Endodermal cell (in vitro differentiated cells): ENCODE measurements around the gene DHRS9. TPM values are rescaled to one million over a fixed set of nuclear protein-coding genes. Genes with fewer than 3 reads are reported as not detected.

Source experiments
- DNase-seq: peaks from one replicate; pipeline ENCODE4 v3.0.0-alpha.2; 2017
- H3K27ac ChIP-seq: 2 replicates; pipeline ENCODE4 v1.5.1; 2013; ENCODE audit warnings: mild to moderate bottlenecking, low read depth, low read length, moderate library complexity
- H3K27me3 ChIP-seq: 2 replicates; pipeline ENCODE4 v1.6.1; 2013; ENCODE audit warnings: mild to moderate bottlenecking, low read length, moderate library complexity; ENCODE audit not compliant: insufficient read depth, control insufficient read depth, poor library complexity, severe bottlenecking
- H3K36me3 ChIP-seq: 2 replicates; pipeline ENCODE4 v1.7.0; 2013; ENCODE audit warnings: mild to moderate bottlenecking, low read length, moderate library complexity; ENCODE audit not compliant: control insufficient read depth, insufficient read depth
- H3K4me1 ChIP-seq: one replicate; pipeline ENCODE4 v1.7.0; 2013; ENCODE audit warnings: low read length; ENCODE audit not compliant: control insufficient read depth, insufficient read depth
- H3K4me3 ChIP-seq: 2 replicates; pipeline ENCODE4 v1.5.1; 2013; ENCODE audit warnings: mild to moderate bottlenecking, low read length, moderate library complexity
- H3K9ac ChIP-seq: 2 replicates; pipeline ENCODE4 v1.6.1; 2013; ENCODE audit warnings: mild to moderate bottlenecking, low read length, moderate library complexity; ENCODE audit not compliant: poor library complexity, severe bottlenecking; ENCODE audit errors: extremely low read depth
- H3K9me3 ChIP-seq: 2 replicates; pipeline ENCODE4 v1.6.1; 2013; ENCODE audit warnings: mild to moderate bottlenecking, low read length, moderate library complexity; ENCODE audit not compliant: control insufficient read depth
- H3K27ac Mint-ChIP-seq: 2 replicates; pipeline ENCODE4 v1.8.0; 2020; ENCODE audit warnings: mixed read lengths
- H3K27me3 Mint-ChIP-seq: 2 replicates; pipeline ENCODE4 v1.8.0; 2021; ENCODE audit warnings: mild to moderate bottlenecking, mixed read lengths; ENCODE audit not compliant: insufficient read depth
- H3K36me3 Mint-ChIP-seq: 2 replicates; pipeline ENCODE4 v1.8.0; 2020; ENCODE audit warnings: low read depth, mixed read lengths
- H3K4me1 Mint-ChIP-seq: 2 replicates; pipeline ENCODE4 v1.8.0; 2020; ENCODE audit warnings: mixed read lengths
- H3K4me3 Mint-ChIP-seq: 2 replicates; pipeline ENCODE4 v1.8.0; 2020; ENCODE audit warnings: mild to moderate bottlenecking, moderate library complexity, mixed read lengths
- H3K9me3 Mint-ChIP-seq: 2 replicates; pipeline ENCODE4 v1.8.0; 2020; ENCODE audit warnings: mild to moderate bottlenecking, mixed read lengths
- WGBS, 2 experiments: methylation state at CpG; one replicate each; pipeline versions ENCODE4 v1.1.5 to v1.1.7; 2013; ENCODE audit warnings: missing lambda C conversion rate in 2 of 2, mixed read lengths in 1 of 2; ENCODE audit not compliant: insufficient coverage in 1 of 2, insufficient read length in 1 of 2; 5-methylcytosine and 5-hydroxymethylcytosine counted together
- total RNA-seq, 2 donors: library from RNA; stranded (reverse); fragmentation: NEBNext Ultra II Directional in 1 of 2; extraction: Animal tissue kit (Norgen Biotek cat#: 25700) in 1 of 2; gene quantifications; 2 replicates in 1 of 2; 3 replicates in 1 of 2; pipeline ENCODE4 v1.2.1, GENCODE V29; 2021
- TF ChIP-seq, protein P1 (sequence below): fragments of 200-600 bp; sonication (generic); conservative IDR thresholded peaks from 2 replicates; pipeline ENCODE4 v1.5.0; 2021; ENCODE audit warnings: antibody characterized with exemption, mild to moderate bottlenecking

DHRS9 gene
- total RNA-seq, 2 donors from 2014 or later, result not detected

DNA sequence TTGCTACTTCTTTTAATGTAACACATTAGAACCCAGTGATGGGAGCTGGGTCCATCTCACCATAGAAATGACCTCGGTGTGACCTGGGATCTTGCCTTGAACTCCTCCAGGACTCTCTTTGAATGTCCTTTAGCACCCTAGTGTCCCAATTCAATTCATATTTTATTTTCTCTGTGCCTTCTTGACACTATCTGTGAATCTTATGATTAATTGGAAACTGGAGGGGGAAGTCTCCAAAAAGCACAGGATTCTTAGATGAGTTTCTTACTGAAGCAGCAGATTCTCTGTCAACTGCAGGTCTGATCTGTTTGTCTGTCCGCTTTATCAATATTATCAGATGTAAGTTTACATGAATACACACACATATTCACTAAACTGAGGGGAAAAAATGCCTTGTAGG, 470 bp downstream of the DHRS9 start:
- 93% methylated on average over 2 of the region's 2 CpGs; no CpG with 5 or more reads in 1 of the 2 experiments for WGBS, 2 experiments
- Mint-ChIP-seq H3K27me3 (no peaks in the 10 kb centered on the region), H3K9me3 (no peaks in the 10 kb centered on the region), H3K4me1 (no peaks in the 10 kb centered on the region), H3K4me3 (no peak overlapping the region), H3K36me3 (no peaks in the 10 kb centered on the region), H3K27ac (no peak overlapping the region)
- DNase-seq, result no peak
- Histone ChIP-seq H3K36me3 (no peaks in the 10 kb centered on the region), H3K4me1 (no peaks in the 10 kb centered on the region), H3K9me3 (no peaks in the 10 kb centered on the region), H3K4me3 (no peak overlapping the region), H3K27ac (no peak overlapping the region), H3K27me3 (no peaks in the 10 kb centered on the region), H3K9ac (no peak overlapping the region)
- TF ChIP-seq, protein P1, sequence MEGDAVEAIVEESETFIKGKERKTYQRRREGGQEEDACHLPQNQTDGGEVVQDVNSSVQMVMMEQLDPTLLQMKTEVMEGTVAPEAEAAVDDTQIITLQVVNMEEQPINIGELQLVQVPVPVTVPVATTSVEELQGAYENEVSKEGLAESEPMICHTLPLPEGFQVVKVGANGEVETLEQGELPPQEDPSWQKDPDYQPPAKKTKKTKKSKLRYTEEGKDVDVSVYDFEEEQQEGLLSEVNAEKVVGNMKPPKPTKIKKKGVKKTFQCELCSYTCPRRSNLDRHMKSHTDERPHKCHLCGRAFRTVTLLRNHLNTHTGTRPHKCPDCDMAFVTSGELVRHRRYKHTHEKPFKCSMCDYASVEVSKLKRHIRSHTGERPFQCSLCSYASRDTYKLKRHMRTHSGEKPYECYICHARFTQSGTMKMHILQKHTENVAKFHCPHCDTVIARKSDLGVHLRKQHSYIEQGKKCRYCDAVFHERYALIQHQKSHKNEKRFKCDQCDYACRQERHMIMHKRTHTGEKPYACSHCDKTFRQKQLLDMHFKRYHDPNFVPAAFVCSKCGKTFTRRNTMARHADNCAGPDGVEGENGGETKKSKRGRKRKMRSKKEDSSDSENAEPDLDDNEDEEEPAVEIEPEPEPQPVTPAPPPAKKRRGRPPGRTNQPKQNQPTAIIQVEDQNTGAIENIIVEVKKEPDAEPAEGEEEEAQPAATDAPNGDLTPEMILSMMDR, result no peak

DNA sequence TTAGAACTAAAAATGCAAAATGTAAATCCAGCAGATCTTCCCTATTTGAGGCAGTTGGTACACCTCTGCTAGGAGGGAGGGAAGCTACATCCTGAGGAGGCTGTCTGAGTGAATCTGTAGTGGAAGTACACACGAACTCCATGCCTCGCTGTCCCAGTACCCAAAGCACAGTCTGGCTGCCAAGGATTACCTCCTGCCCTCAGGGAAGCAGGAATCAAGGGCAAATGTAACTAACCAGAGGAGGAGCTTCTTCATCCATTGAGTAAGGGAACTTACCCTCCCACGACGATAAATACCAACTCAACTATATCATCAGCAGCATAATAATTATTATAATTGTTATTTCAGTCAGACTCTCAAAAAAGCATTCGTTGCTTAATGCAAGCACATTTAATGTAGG, 2.1 kb downstream of the DHRS9 start:
- H3K27ac ChIP-seq, result no peak overlapping the region
- H3K9me3 ChIP-seq, result no peaks in the 10 kb centered on the region
- H3K4me3 Mint-ChIP-seq, result no peak overlapping the region
- no peaks in the 10 kb centered on the region for H3K36me3 ChIP-seq
- no peaks in the 10 kb centered on the region for H3K9me3 Mint-ChIP-seq
- H3K4me1 Mint-ChIP-seq, result no peaks in the 10 kb centered on the region
- no peak overlapping the region for H3K4me3 ChIP-seq
- TF ChIP-seq, protein P1, result no peak
- no peaks in the 10 kb centered on the region for H3K36me3 Mint-ChIP-seq
- no peaks in the 10 kb centered on the region for H3K27me3 Mint-ChIP-seq
- no peak overlapping the region for H3K9ac ChIP-seq
- H3K27ac Mint-ChIP-seq, result no peak overlapping the region
- WGBS, 2 experiments, result 92 to 95% methylated on average over 2 to 5 of the region's 5 CpGs
- H3K4me1 ChIP-seq, result no peaks in the 10 kb centered on the region
- DNase-seq, result no peak
- no peaks in the 10 kb centered on the region for H3K27me3 ChIP-seq

DNA sequence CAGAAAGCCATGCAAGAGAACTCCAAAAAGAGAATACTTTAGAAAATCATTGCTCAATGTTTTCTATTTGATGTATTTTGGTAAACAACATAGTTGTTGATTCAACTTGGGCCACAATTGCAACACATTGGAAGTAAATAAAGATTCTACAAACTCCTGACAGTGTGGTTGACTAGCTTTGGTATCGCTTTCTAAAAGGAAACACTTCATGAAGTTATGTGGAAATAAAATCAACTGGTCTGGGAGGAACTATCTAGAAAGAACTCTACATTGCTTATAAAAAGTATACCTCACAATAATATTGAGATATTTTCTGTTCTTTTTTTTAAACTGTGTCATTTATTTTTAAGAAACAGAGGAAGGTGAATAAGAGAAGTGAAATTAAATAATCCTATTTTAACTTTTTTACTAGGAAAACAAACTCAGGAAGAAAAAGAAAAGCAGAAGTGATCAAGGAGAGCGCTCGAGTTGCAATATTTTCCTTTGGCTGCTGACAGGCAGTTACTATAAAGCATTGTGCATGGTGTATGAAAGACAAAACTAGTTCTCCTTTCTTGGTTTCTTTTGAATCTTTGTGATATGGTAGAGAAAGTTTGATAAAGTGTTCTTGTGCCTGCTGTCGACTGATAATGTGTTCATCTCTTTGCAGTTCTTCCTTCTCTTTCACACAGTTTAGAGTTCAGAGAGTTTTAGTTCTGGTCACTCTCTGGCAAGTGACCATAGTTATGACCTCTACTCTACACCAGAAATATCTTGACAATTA, 3.0 kb downstream of the DHRS9 start:
- no peak overlapping the region for H3K4me3 Mint-ChIP-seq
- TF ChIP-seq, protein P1, result no peak
- no peaks in the 10 kb centered on the region for H3K27me3 ChIP-seq
- 94 to 100% methylated on average over 2 to 4 of the region's 4 CpGs for WGBS, 2 experiments
- H3K9me3 Mint-ChIP-seq, result no peaks in the 10 kb centered on the region
- H3K36me3 Mint-ChIP-seq, result no peaks in the 10 kb centered on the region
- H3K27ac ChIP-seq, result no peak overlapping the region
- no peaks in the 10 kb centered on the region for H3K4me1 Mint-ChIP-seq
- H3K27me3 Mint-ChIP-seq, result no peaks in the 10 kb centered on the region
- no peak overlapping the region for H3K27ac Mint-ChIP-seq
- no peak overlapping the region for H3K4me3 ChIP-seq
- no peak for DNase-seq
- H3K9me3 ChIP-seq, result no peaks in the 10 kb centered on the region
- no peak overlapping the region for H3K9ac ChIP-seq
- no peaks in the 10 kb centered on the region for H3K36me3 ChIP-seq
- no peaks in the 10 kb centered on the region for H3K4me1 ChIP-seq
